Neuronal stem cell (in vitro differentiated cells): Measurements from ENCODE around the gene TRAF5.

Experiments used
- DNase-seq: peaks from one replicate; pipeline ENCODE4 v3.0.0-alpha.2; 2013; ENCODE audit warnings: low spot score
- H2AFZ ChIP-seq: one replicate; pipeline ENCODE4 v1.6.1; 2013; ENCODE audit warnings: mild to moderate bottlenecking, low read length, inconsistent platforms
- H2AK5ac ChIP-seq: 2 replicates; pipeline ENCODE4 v1.6.1; 2013; ENCODE audit warnings: low read depth, mild to moderate bottlenecking, inconsistent platforms, low read length, moderate library complexity, mixed read lengths
- H2BK120ac ChIP-seq: 2 replicates; pipeline ENCODE4 v1.6.1; 2013; ENCODE audit warnings: low read depth, mild to moderate bottlenecking, inconsistent platforms, low read length, moderate library complexity, mixed read lengths
- H2BK12ac ChIP-seq: one replicate; pipeline ENCODE4 v1.6.1; 2013; ENCODE audit warnings: low read length, inconsistent platforms
- H2BK15ac ChIP-seq: 2 replicates; pipeline ENCODE4 v1.6.1; 2013; ENCODE audit warnings: mild to moderate bottlenecking, low read length, inconsistent platforms, mixed read lengths
- H2BK5ac ChIP-seq: one replicate; pipeline ENCODE4 v1.6.1; 2013; ENCODE audit warnings: inconsistent platforms, mild to moderate bottlenecking, low read length, moderate library complexity
- H3K14ac ChIP-seq: one replicate; pipeline ENCODE4 v1.6.1; 2013; ENCODE audit warnings: low read length, inconsistent platforms
- H3K18ac ChIP-seq: 2 replicates; pipeline ENCODE4 v1.6.1; 2013; ENCODE audit warnings: low read length, inconsistent platforms
- H3K23ac ChIP-seq: 2 replicates; pipeline ENCODE4 v1.6.1; 2013; ENCODE audit warnings: low read depth, mild to moderate bottlenecking, mixed read lengths, low read length, inconsistent platforms; ENCODE audit not compliant: poor library complexity
- H3K27ac ChIP-seq: replicated peaks from 3 replicates; pipeline ENCODE4 v1.5.1; 2013; ENCODE audit warnings: low read length, inconsistent platforms
- H3K27me3 ChIP-seq, 3 experiments: 2 replicates each; pipeline ENCODE4 v1.6.1; 2013; ENCODE audit warnings: low read length in 3 of 3, mild to moderate bottlenecking in 2 of 3, inconsistent platforms in 1 of 3, low read depth in 1 of 3, mixed read lengths in 1 of 3, moderate library complexity in 1 of 3; ENCODE audit not compliant: control insufficient read depth in 3 of 3, insufficient read depth in 3 of 3
- H3K36me3 ChIP-seq, 2 donors: replicated peaks in 1 of 2; 2 replicates each; pipeline ENCODE4 v1.6.1; 2013; ENCODE audit warnings: low read length in 2 of 2; ENCODE audit not compliant: control insufficient read depth in 2 of 2, insufficient read depth in 2 of 2
- H3K4ac ChIP-seq: 2 replicates; pipeline ENCODE4 v1.6.1; 2013; ENCODE audit warnings: inconsistent platforms, mild to moderate bottlenecking, low read length, moderate library complexity
- H3K4me1 ChIP-seq, 2 donors: 1 replicate in 1 of 2; 2 replicates in 1 of 2; pipeline ENCODE4 v1.6.1; 2013; ENCODE audit warnings: low read length in 2 of 2, low read depth in 1 of 2; ENCODE audit not compliant: control insufficient read depth in 2 of 2, insufficient read depth in 1 of 2
- H3K4me2 ChIP-seq: one replicate; pipeline ENCODE4 v1.6.1; 2013; ENCODE audit warnings: mild to moderate bottlenecking, low read length, inconsistent platforms; ENCODE audit not compliant: insufficient read depth, poor library complexity, severe bottlenecking
- H3K4me3 ChIP-seq, 2 donors: 2 replicates each; pipeline ENCODE4 v1.5.1; 2013; ENCODE audit warnings: low read length in 2 of 2, mild to moderate bottlenecking in 2 of 2, inconsistent platforms in 1 of 2, moderate library complexity in 1 of 2
- H3K79me1 ChIP-seq: one replicate; pipeline ENCODE4 v1.6.1; 2013; ENCODE audit warnings: low read depth, mild to moderate bottlenecking, inconsistent platforms, low read length, moderate library complexity
- H3K9ac ChIP-seq: one replicate; pipeline ENCODE4 v1.6.1; 2013; ENCODE audit warnings: mild to moderate bottlenecking, low read depth, low read length, inconsistent platforms; ENCODE audit not compliant: poor library complexity
- H3K9me3 ChIP-seq, 2 donors: replicated peaks in 1 of 2; 2 replicates each; pipeline versions ENCODE3 to v1.6.1; 2013; ENCODE audit warnings: low read length in 2 of 2, mild to moderate bottlenecking in 2 of 2, inconsistent platforms in 1 of 2, low read depth in 1 of 2, mixed read lengths in 1 of 2, moderate library complexity in 1 of 2; ENCODE audit not compliant: control insufficient read depth in 2 of 2, insufficient read depth in 1 of 2
- H4K8ac ChIP-seq: one replicate; pipeline ENCODE4 v1.6.1; 2013; ENCODE audit warnings: low read depth, mild to moderate bottlenecking, inconsistent platforms, low read length, moderate library complexity
- H4K91ac ChIP-seq: one replicate; pipeline ENCODE4 v1.6.1; 2013; ENCODE audit warnings: low read length, low read depth, mild to moderate bottlenecking, inconsistent platforms; ENCODE audit not compliant: poor library complexity
- WGBS, 2 donors: extraction: QIAGEN DNeasy Blood & Tissue Kit; methylation state at CpG; one replicate each; pipeline ENCODE4 v1.1.7; 2013; ENCODE audit warnings: missing lambda C conversion rate in 2 of 2, mixed read lengths in 1 of 2; ENCODE audit not compliant: insufficient read length in 2 of 2, insufficient replicate concordance in 1 of 2; ENCODE audit errors: extremely low coverage in 2 of 2; 5-methylcytosine and 5-hydroxymethylcytosine counted together

Gene TRAF5

DNA sequence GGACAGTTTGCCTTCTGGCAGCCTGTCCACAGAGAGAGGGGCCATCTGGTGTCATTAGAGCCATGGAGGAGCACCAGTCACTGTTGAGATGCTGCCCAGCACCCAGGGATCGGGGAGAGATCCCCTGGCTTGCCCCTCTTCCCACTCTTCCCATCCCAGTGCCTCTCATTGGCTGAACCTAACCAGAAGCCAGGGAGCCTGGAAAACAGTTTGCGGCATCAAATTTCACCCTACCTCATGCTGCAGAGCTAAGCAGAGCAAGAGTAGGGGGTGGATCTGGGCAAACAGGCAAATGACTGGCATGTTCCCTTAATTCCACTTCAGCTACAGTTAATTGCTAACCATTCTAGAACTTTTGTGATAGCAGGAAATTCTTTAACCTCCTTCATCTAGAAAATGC lies 19.1 kb downstream of the TRAF5 start:
- H2AFZ ChIP-seq = peak overlapping the region; percentile 48
- peak; percentile 18 for DNase-seq
- no CpG with 5 or more reads among the region's 2 CpGs for WGBS, 2 donors
- H3K27ac ChIP-seq = no peak overlapping the region
- H3K36me3 ChIP-seq = no peaks in the 10 kb centered on the region
- no peak overlapping the region for H2BK12ac ChIP-seq
- no peak overlapping the region for H4K8ac ChIP-seq
- H3K4me1 ChIP-seq = peaks cover 1 to 6% of the 10 kb centered on the region in 2 donors
- H2BK5ac ChIP-seq = no peak overlapping the region
- H3K4me3 ChIP-seq = no peak overlapping the region
- no peaks in the 10 kb centered on the region for H3K27me3 ChIP-seq
- H3K9ac ChIP-seq = no peak overlapping the region
- peaks cover 0 to 1% of the 10 kb centered on the region in 2 donors for H3K9me3 ChIP-seq
- H2BK15ac ChIP-seq = no peak overlapping the region
- H2BK120ac ChIP-seq = no peak overlapping the region
- H4K91ac ChIP-seq = no peak overlapping the region
- H3K18ac ChIP-seq = no peak overlapping the region
- H3K23ac ChIP-seq = no peak overlapping the region
- no peak overlapping the region for H3K4ac ChIP-seq
- H3K79me1 ChIP-seq = peaks cover 3% of the 10 kb centered on the region
- H2AK5ac ChIP-seq = no peak overlapping the region
- H3K14ac ChIP-seq = no peak overlapping the region
- no peak overlapping the region for H3K4me2 ChIP-seq

DNA sequence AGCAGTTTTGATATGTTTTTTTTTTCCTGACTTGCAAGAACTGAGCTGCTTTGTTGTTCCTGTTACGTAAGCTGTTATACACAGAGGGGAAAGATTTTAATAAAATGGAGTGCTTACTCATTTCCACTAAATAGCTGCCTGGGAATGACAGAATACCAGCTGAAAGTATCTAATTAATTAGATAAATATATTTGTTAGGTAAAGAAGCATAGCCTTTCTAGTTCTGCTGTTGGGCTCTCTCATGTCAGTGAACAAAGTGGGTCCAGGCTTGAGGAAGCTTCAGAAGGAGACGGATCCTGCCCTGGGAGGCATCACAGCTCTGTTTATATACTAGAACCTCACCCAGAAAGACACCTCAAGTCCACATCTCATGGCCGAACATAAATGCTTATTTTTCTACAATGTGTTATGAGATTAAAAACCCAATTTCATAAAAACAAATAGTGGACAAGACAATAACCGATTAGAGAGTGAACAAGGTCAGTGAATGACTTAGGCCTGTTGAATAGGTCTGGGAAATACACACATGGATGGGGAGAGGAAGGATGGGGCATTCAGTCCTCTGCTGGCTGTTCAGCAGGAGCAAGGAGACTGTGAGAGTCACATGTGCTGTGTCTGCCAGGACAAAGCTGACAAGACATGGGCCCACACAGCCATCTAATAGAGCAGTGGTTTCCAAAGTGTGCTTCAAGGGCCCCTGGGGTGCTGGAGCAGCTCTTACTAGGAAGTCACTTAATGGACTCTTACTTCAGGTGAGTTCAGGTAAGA lies 20.6 kb downstream of the TRAF5 start:
- H3K18ac ChIP-seq = no peak overlapping the region
- H3K4me2 ChIP-seq = no peak overlapping the region
- H3K4me1 ChIP-seq = peaks cover 1 to 6% of the 10 kb centered on the region in 2 donors
- H3K9me3 ChIP-seq = peaks cover 1 to 2% of the 10 kb centered on the region in 2 donors
- H2AK5ac ChIP-seq = no peak overlapping the region
- H4K91ac ChIP-seq = no peak overlapping the region
- H3K27ac ChIP-seq = no peak overlapping the region
- WGBS, 2 donors = no CpG with 5 or more reads among the region's 4 CpGs
- no peak overlapping the region for H2BK15ac ChIP-seq
- DNase-seq = no peak
- no peak overlapping the region for H2BK5ac ChIP-seq
- no peaks in the 10 kb centered on the region for H3K36me3 ChIP-seq
- no peak overlapping the region for H2BK120ac ChIP-seq
- no peak overlapping the region for H4K8ac ChIP-seq
- H3K14ac ChIP-seq = no peak overlapping the region
- no peaks in the 10 kb centered on the region for H3K79me1 ChIP-seq
- H3K27me3 ChIP-seq = no peaks in the 10 kb centered on the region
- no peak overlapping the region for H2BK12ac ChIP-seq
- H3K9ac ChIP-seq = peak overlapping the region; percentile 7
- no peak overlapping the region for H3K4ac ChIP-seq
- H3K4me3 ChIP-seq = no peak overlapping the region
- no peak overlapping the region for H3K23ac ChIP-seq
- H2AFZ ChIP-seq = no peak overlapping the region

DNA sequence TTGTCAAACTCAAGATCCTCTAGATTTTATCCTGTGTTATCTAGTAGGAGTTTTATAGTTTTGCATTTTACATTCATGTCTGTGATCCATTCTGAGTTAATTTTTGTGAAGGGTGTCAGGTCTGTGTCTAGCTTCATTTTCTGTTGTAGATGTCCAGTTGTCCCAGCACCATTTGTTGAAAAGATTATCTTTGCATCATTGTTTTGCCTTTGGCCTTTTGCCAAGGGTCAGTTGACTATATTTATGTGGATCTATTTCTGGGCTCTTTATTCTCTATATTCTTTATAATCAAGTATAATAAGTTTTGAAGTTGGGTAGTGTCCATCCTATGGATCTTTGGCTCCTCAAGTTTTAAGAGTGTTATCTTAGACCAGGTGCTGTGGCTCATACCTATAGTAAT lies 21.9 kb downstream of the TRAF5 start:
- Histone ChIP-seq H2AFZ (no peak overlapping the region), H3K14ac (no peak overlapping the region), H3K4me3 (no peak overlapping the region), H3K9ac (no peak overlapping the region), H3K79me1 (peaks cover 3% of the 10 kb centered on the region), H2BK5ac (no peak overlapping the region), H3K9me3 (peaks cover 0 to 2% of the 10 kb centered on the region in 2 donors), H2BK120ac (no peak overlapping the region), H4K91ac (no peak overlapping the region), H2AK5ac (no peak overlapping the region), H3K36me3 (no peaks in the 10 kb centered on the region), H3K27ac (no peak overlapping the region), H3K4ac (no peak overlapping the region), H3K4me1 (peaks cover 1 to 6% of the 10 kb centered on the region in 2 donors), H4K8ac (no peak overlapping the region), H3K23ac (no peak overlapping the region), H2BK12ac (no peak overlapping the region), H3K4me2 (no peak overlapping the region), H3K27me3 (no peaks in the 10 kb centered on the region), H3K18ac (no peak overlapping the region), H2BK15ac (no peak overlapping the region)
- no peak for DNase-seq

DNA sequence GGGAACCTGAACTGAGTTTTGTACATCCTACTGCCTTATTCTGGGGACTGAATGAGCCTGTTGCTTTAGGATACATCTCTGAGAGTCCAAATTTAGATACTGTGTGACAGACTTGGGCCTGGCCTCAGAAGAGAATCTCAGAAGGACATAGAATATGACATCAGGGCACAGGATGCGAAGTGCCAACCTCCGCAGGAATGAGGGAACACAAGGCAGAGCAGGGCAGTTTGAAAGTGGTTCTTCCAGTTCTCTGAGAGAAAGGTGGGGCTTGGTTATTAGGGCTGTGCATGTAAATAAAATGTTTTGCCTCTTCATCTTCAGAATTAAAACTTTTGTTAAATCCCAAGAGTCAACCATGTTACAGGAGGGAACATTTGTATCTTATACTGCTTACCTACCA lies 23.1 kb downstream of the TRAF5 start:
- no CpG with 5 or more reads among the region's 2 CpGs for WGBS, 2 donors
- no peak overlapping the region for H3K18ac ChIP-seq
- H3K27me3 ChIP-seq = no peaks in the 10 kb centered on the region
- no peak overlapping the region for H2BK5ac ChIP-seq
- no peak for DNase-seq
- H3K4me1 ChIP-seq = peaks cover 1 to 6% of the 10 kb centered on the region in 2 donors
- H3K14ac ChIP-seq = no peak overlapping the region
- no peak overlapping the region for H2AFZ ChIP-seq
- H2AK5ac ChIP-seq = no peak overlapping the region
- peaks cover 4% of the 10 kb centered on the region for H3K79me1 ChIP-seq
- no peak overlapping the region for H3K9ac ChIP-seq
- peaks cover 0 to 2% of the 10 kb centered on the region in 2 donors for H3K36me3 ChIP-seq
- no peak overlapping the region for H4K8ac ChIP-seq
- no peak overlapping the region for H3K4ac ChIP-seq
- H3K9me3 ChIP-seq = peaks cover 0 to 2% of the 10 kb centered on the region in 2 donors
- H3K4me2 ChIP-seq = no peak overlapping the region
- H2BK12ac ChIP-seq = no peak overlapping the region
- H3K4me3 ChIP-seq = no peak overlapping the region
- H3K27ac ChIP-seq = no peak overlapping the region
- H3K23ac ChIP-seq = no peak overlapping the region
- no peak overlapping the region for H2BK15ac ChIP-seq
- no peak overlapping the region for H2BK120ac ChIP-seq
- no peak overlapping the region for H4K91ac ChIP-seq
